HepG2 (cell line): Measurements from ENCODE around the gene FOXR1. TPM values are rescaled to one million over a fixed set of nuclear protein-coding genes. Genes with fewer than 3 reads are reported as not detected.

Experiments used
- CHD2 ChIP-seq: IDR thresholded peaks from 2 replicates; pipeline ENCODE4 v1.6.1; 2011; ENCODE audit warnings: low read depth, low read length, improper control_type of control experiment
- KDM5A ChIP-seq: fragments of 200-600 bp; sonication (generic); IDR thresholded peaks from 2 replicates; pipeline ENCODE4 v1.7.0; 2018; ENCODE audit warnings: antibody characterized with exemption, mild to moderate bottlenecking, low read length, borderline replicate concordance
- PCBP1 ChIP-seq: fragments of 200-400 bp; formaldehyde crosslinking; IDR thresholded peaks from 2 replicates; pipeline ENCODE4 v1.6.1; 2017; ENCODE audit warnings: mild to moderate bottlenecking, low read depth, low read length, borderline replicate concordance
- ZNF253 ChIP-seq: sonication (generic); formaldehyde crosslinking; IDR thresholded peaks from 2 replicates; pipeline ENCODE4 v1.8.0; 2022; ENCODE audit warnings: mild to moderate bottlenecking, missing genetic modification reagents, borderline replicate concordance
- ZNF335 ChIP-seq: sonication (generic); formaldehyde crosslinking; IDR thresholded peaks from 2 replicates; pipeline ENCODE4 v1.4.0; 2020; ENCODE audit warnings: missing genetic modification reagents
- ZNF337 ChIP-seq: sonication (generic); formaldehyde crosslinking; IDR thresholded peaks from 2 replicates; pipeline ENCODE4 v1.5.1; 2020; ENCODE audit warnings: missing genetic modification reagents, low read depth, mild to moderate bottlenecking, borderline replicate concordance
- ZNF598 ChIP-seq: sonication (generic); formaldehyde crosslinking; IDR thresholded peaks from 2 replicates; pipeline ENCODE4 v1.5.1; 2020; ENCODE audit warnings: mild to moderate bottlenecking, missing genetic modification reagents, borderline replicate concordance
- polyA plus RNA-seq, 8 experiments: library from polyadenylated mRNA; depleted of rRNA in 3 of 8; stranded (reverse) in 7 of 8; unstranded in 1 of 8; fragments of >200 nt; fragmentation: Illumina TruSeq in 4 of 8; extraction: Trizol in 4 of 8; gene quantifications; 2 replicates each; pipeline versions ENCODE4 v1.2.1 to v1.2.3, GENCODE V29; 2011 to 2016; ENCODE audit warnings: low read depth in 4 of 8, missing spikeins in 1 of 8, mixed read lengths in 1 of 8; ENCODE audit not compliant: insufficient read depth in 1 of 8
- total RNA-seq, 5 experiments: library from RNA; depleted of rRNA; stranded (reverse); fragments of >200 nt; fragmentation: Illumina TruSeq; extraction: Trizol; gene quantifications; 2 replicates each; pipeline ENCODE4 v1.2.3, GENCODE V29; 2016; ENCODE audit warnings: low read depth in 1 of 5
- TF ChIP-seq, protein P1 (sequence below), 2 experiments: sonication (generic) in 1 of 2; formaldehyde crosslinking in 1 of 2; IDR thresholded peaks; 2 replicates each; pipeline versions ENCODE4 v1.4.0 to v1.6.1; 2018 to 2020; ENCODE audit warnings: missing genetic modification reagents in 2 of 2, borderline replicate concordance in 1 of 2, low read depth in 1 of 2, mild to moderate bottlenecking in 1 of 2, missing biosample characterization in 1 of 2
- TF ChIP-seq, protein P2 (sequence below): sonication (generic); formaldehyde crosslinking; IDR thresholded peaks from 2 replicates; pipeline ENCODE4 v1.4.0; 2020; ENCODE audit warnings: missing genetic modification reagents
- TF ChIP-seq, protein P3 (sequence below): IDR thresholded peaks from 2 replicates; pipeline ENCODE4 v1.6.1; 2012; ENCODE audit warnings: inconsistent platforms

Gene FOXR1
- total and polyA plus RNA-seq, 2 of the 13 experiments (the other 11 are each of a cell fraction or from before 2014, with no cell fraction given) = not detected

DNA sequence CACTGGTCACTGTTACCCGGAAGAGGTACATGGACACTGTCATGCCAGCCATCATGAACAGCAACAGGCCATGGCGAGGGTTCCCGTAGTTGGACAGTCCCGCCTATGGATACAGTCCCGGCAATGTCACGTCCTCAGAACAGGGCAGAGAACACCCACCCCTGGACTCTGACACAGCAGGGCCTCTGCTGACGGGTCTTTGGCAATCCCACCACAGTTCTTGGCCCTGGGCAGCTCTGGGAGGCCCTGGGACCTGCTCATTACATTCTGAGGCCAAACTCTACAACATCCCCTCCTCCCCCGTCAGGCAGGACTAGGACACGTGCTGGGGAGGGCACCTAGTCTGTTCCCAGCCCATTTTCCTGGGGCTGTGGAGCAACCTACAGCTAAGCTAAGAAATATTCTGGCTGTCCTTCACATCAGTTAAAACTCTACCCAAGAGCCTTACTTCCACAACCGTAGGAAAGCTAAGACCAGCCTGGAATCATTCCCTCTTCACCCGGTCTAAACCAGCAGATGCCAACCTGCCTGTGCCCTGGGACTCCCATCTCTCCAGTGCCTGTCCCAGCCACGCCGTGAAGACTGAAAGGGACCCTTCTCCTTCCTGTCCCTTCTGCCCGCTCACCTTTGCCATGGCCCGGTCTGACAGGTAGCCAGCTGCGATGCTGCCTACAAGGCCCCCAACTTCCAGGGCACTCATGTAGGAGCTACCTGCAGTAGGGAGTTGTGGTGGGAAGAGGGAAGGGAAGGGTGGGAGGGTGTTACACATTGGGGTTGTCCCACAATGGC is 54.6 kb downstream of the FOXR1 start (continued):
- TF ChIP-seq PCBP1 = no peak
- TF ChIP-seq, protein P1, sequence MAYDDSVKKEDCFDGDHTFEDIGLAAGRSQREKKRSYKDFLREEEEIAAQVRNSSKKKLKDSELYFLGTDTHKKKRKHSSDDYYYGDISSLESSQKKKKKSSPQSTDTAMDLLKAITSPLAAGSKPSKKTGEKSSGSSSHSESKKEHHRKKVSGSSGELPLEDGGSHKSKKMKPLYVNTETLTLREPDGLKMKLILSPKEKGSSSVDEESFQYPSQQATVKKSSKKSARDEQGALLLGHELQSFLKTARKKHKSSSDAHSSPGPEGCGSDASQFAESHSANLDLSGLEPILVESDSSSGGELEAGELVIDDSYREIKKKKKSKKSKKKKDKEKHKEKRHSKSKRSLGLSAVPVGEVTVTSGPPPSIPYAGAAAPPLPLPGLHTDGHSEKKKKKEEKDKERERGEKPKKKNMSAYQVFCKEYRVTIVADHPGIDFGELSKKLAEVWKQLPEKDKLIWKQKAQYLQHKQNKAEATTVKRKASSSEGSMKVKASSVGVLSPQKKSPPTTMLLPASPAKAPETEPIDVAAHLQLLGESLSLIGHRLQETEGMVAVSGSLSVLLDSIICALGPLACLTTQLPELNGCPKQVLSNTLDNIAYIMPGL (CRISPR knock-in tag; IDR thresholded peaks at IDR 0.05; ENCODE audit: borderline replicate concordance in 1 of 2, low read depth in 1 of 2) = no peak
- no peak for TF ChIP-seq ZNF337 (CRISPR knock-in tag)
- no peak for TF ChIP-seq CHD2
- TF ChIP-seq, protein P2, sequence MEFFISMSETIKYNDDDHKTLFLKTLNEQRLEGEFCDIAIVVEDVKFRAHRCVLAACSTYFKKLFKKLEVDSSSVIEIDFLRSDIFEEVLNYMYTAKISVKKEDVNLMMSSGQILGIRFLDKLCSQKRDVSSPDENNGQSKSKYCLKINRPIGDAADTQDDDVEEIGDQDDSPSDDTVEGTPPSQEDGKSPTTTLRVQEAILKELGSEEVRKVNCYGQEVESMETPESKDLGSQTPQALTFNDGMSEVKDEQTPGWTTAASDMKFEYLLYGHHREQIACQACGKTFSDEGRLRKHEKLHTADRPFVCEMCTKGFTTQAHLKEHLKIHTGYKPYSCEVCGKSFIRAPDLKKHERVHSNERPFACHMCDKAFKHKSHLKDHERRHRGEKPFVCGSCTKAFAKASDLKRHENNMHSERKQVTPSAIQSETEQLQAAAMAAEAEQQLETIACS = no peak
- no peak for TF ChIP-seq KDM5A
- TF ChIP-seq, protein P3, sequence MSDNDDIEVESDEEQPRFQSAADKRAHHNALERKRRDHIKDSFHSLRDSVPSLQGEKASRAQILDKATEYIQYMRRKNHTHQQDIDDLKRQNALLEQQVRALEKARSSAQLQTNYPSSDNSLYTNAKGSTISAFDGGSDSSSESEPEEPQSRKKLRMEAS = peak; percentile 75
- TF ChIP-seq ZNF335 (CRISPR knock-in tag) = no peak
- no peak for TF ChIP-seq ZNF253 (CRISPR knock-in tag)
- TF ChIP-seq ZNF598 (CRISPR knock-in tag) = no peak
- TF ChIP-seq, all 625 proteins: peak for 51
